K562 (cell line): Measurements from ENCODE around the gene DISC1. TPM values are rescaled to one million over a fixed set of nuclear protein-coding genes. Genes with fewer than 3 reads are reported as not detected.

Source experiments
- ATAC-seq: fragments of 200-7000 bp; cut with Tn5 transposase; 3 replicates; pipeline ENCODE4 v1.9.1; 2020; ENCODE audit warnings: moderate library complexity
- BruUV-seq: library from RNA; stranded (reverse); fragments of 400-500 nt; replicated peaks from 2 replicates; lab custom pipeline; 2021; lab: Mats Ljungman, UMichigan
- CTCF ChIA-PET: fragments of 300-600 bp; formaldehyde crosslinking; extraction: SDS; loops from one replicate; lab custom pipeline; 2021; ENCODE audit warnings: low intra/inter-chr PET ratio; lab: Yijun Ruan, JAX
- POLR2A ChIA-PET: fragments of 300-600, 350-650 bp; sonication (Branson Sonifier 250); formaldehyde crosslinking; extraction: SDS; loops from one replicate; lab custom pipeline; 2021; ENCODE audit warnings: antibody characterized with exemption, inconsistent platforms; lab: Yijun Ruan, JAX
- DNase-seq, 4 experiments: peaks; one replicate each; pipeline versions ENCODE4 v3.0.0 to v3.0.0-alpha.2; 2011 to 2018; ENCODE audit warnings: low spot score in 3 of 4, mixed read lengths in 3 of 4; ENCODE audit errors: extremely low read depth in 1 of 4
- FAIRE-seq: peaks from 2 replicates; lab custom pipeline; 2011; peaks lifted over from hg19 to GRCh38; lab: Jason Lieb, UNC
- H2AFZ ChIP-seq: 2 replicates; pipeline ENCODE4 v1.6.0; 2011; ENCODE audit warnings: low read depth, low read length, control low read depth, inconsistent platforms
- H3K27ac ChIP-seq: fragments of 200-600 bp; 3 replicates; pipeline ENCODE4 v1.8.0; 2011; ENCODE audit warnings: low read depth, mild to moderate bottlenecking, control low read depth, inconsistent platforms, low read length, moderate library complexity, mixed read lengths; ENCODE audit errors: extremely low read depth
- H3K27me3 ChIP-seq, 2 experiments: fragments of 300-600 bp in 1 of 2; 2 replicates in 1 of 2; 3 replicates in 1 of 2; pipeline versions ENCODE4 v1.6.0 to v1.8.0; 2011; ENCODE audit warnings: inconsistent platforms in 2 of 2, low read length in 2 of 2, mild to moderate bottlenecking in 1 of 2, mixed read lengths in 1 of 2, moderate library complexity in 1 of 2; ENCODE audit not compliant: control insufficient read depth in 2 of 2, insufficient read depth in 2 of 2
- H3K36me3 ChIP-seq: fragments of 300-600 bp; 3 replicates; pipeline ENCODE4 v1.8.0; 2011; ENCODE audit warnings: mild to moderate bottlenecking, low read length, inconsistent platforms; ENCODE audit not compliant: control insufficient read depth, insufficient read depth
- H3K4me1 ChIP-seq, 2 experiments: fragments of 200-600 bp in 1 of 2; replicated peaks in 1 of 2; 2 replicates in 1 of 2; 3 replicates in 1 of 2; pipeline versions ENCODE4 v1.5.1 to v1.8.0; 2011; ENCODE audit warnings: inconsistent platforms in 2 of 2, low read length in 2 of 2, mild to moderate bottlenecking in 1 of 2, mixed read lengths in 1 of 2, moderate library complexity in 1 of 2; ENCODE audit not compliant: control insufficient read depth in 2 of 2, insufficient read depth in 2 of 2
- H3K4me2 ChIP-seq: 2 replicates; pipeline ENCODE4 v1.6.1; 2011; ENCODE audit warnings: low read length, control low read depth, inconsistent platforms, mixed read lengths; ENCODE audit not compliant: insufficient read depth
- H3K4me3 ChIP-seq: fragments of 200-600 bp; sonication (generic), shearing (Covaris generic); 2 replicates; pipeline ENCODE4 v1.5.1; 2016; ENCODE audit warnings: control low read depth, inconsistent platforms
- H3K79me2 ChIP-seq: fragments of 200-600 bp; 3 replicates; pipeline ENCODE4 v1.8.0; 2011; ENCODE audit warnings: low read length, inconsistent platforms; ENCODE audit not compliant: control insufficient read depth, insufficient read depth
- H3K9ac ChIP-seq, 2 experiments: 2 replicates each; pipeline versions ENCODE4 v1.6.0 to v1.6.1; 2011; ENCODE audit warnings: low read depth in 2 of 2, low read length in 2 of 2, control low read depth in 1 of 2, inconsistent platforms in 1 of 2, mild to moderate bottlenecking in 1 of 2, mixed read lengths in 1 of 2; ENCODE audit not compliant: insufficient read depth in 1 of 2
- H3K9me1 ChIP-seq: one replicate; pipeline ENCODE4 v1.6.0; 2011; ENCODE audit warnings: inconsistent platforms, mild to moderate bottlenecking, low read length, moderate library complexity; ENCODE audit not compliant: control insufficient read depth, insufficient read depth
- H3K9me3 ChIP-seq: replicated peaks from 2 replicates; pipeline ENCODE4 v1.5.1; 2011; ENCODE audit warnings: low read depth, low read length, inconsistent platforms; ENCODE audit not compliant: control insufficient read depth, insufficient read depth
- H4K20me1 ChIP-seq: replicated peaks from 2 replicates; pipeline ENCODE4 v1.6.1; 2011; ENCODE audit warnings: low read length, inconsistent platforms, mixed read lengths; ENCODE audit not compliant: control insufficient read depth, insufficient read depth
- CBFA2T2 ChIP-seq: fragments of 450-650 bp; conservative IDR thresholded peaks from 2 replicates; pipeline ENCODE4 v1.6.1; 2017; ENCODE audit warnings: mild to moderate bottlenecking
- CBFB ChIP-seq: sonication (generic); formaldehyde crosslinking; IDR thresholded peaks from 2 replicates; pipeline ENCODE4 v1.4.0; 2020; ENCODE audit warnings: mild to moderate bottlenecking, missing genetic modification reagents
- RBFOX2 ChIP-seq: fragments of 200-400 bp; formaldehyde crosslinking; IDR thresholded peaks from 2 replicates; pipeline ENCODE4 v1.6.1; 2017; ENCODE audit warnings: low read depth, mild to moderate bottlenecking, low read length, moderate library complexity
- SP2 ChIP-seq: IDR thresholded peaks from 2 replicates; pipeline ENCODE4 v1.6.1; 2011; ENCODE audit warnings: mild to moderate bottlenecking, low read depth, low read length, moderate library complexity; ENCODE audit not compliant: poor library complexity, severe bottlenecking; ENCODE audit errors: extremely low read depth
- SRSF3 ChIP-seq: fragments of 200-400 bp; formaldehyde crosslinking; IDR thresholded peaks from 2 replicates; pipeline ENCODE4 v1.6.1; 2016; ENCODE audit warnings: mild to moderate bottlenecking, low read length, moderate library complexity; ENCODE audit not compliant: insufficient read depth
- TAF7 ChIP-seq: fragments of 450-650 bp; IDR thresholded peaks from 2 replicates; pipeline ENCODE4 v1.6.1; 2016; ENCODE audit warnings: missing genetic modification characterization, missing compliant biosample characterization
- ZNF695 ChIP-seq: fragments of 450-650 bp; formaldehyde crosslinking; IDR thresholded peaks from 2 replicates; pipeline ENCODE4 v1.4.0; 2020; ENCODE audit warnings: mild to moderate bottlenecking, moderate library complexity
- WGBS: fragments of 100-300 bp; shearing (Covaris generic); methylation state at CpG from one replicate; pipeline ENCODE4 v1.1.6; 2016; ENCODE audit warnings: low coverage, mixed read lengths; ENCODE audit not compliant: insufficient coverage; ENCODE audit errors: missing lambda C conversion rate; 5-methylcytosine and 5-hydroxymethylcytosine counted together
- in situ Hi-C: fragments of 300-500 bp; cut with MboI; formaldehyde crosslinking; loops from 4 replicates; pipeline ENCODE4 v1.15.0; 2018; ENCODE audit warnings: inconsistent platforms, mixed read lengths
- intact Hi-C: fragments of 100-400 bp; cut with micrococcal nuclease; formaldehyde crosslinking; loops from 2 replicates; pipeline ENCODE4 v1.14.2; 2022
- polyA plus RNA-seq, 8 experiments: library from polyadenylated mRNA; depleted of rRNA in 4 of 8; stranded (reverse) in 5 of 8; unstranded in 3 of 8; fragments of >200 nt; fragmentation: Nextera tagmentation in 2 of 8; fragmentation: Illumina TruSeq in 1 of 8; extraction: Ambion mirVana in 2 of 8; extraction: Trizol in 1 of 8; gene quantifications; 2 replicates each; pipeline versions ENCODE4 v1.2.1 to v1.2.3, GENCODE V29; 2011 to 2014; ENCODE audit warnings: inconsistent platforms in 1 of 8, missing spikeins in 1 of 8
- total RNA-seq, 7 experiments: library from RNA; depleted of rRNA in 6 of 7; stranded (reverse); fragments of >200 nt in 6 of 7; fragmentation: Illumina TruSeq in 2 of 7; extraction: Trizol in 2 of 7; gene quantifications; 2 replicates each; pipeline versions ENCODE4 v1.2.1 to v1.2.3, GENCODE V29; 2011 to 2021; ENCODE audit warnings: low replicate concordance in 1 of 7
- TF ChIP-seq, protein P1 (sequence below): fragments of 250-450 bp; sonication (Bioruptor Pico); IDR thresholded peaks from 2 replicates; pipeline ENCODE4 v1.8.0; 2022; ENCODE audit warnings: inconsistent platforms, mild to moderate bottlenecking, moderate library complexity, borderline replicate concordance
- TF ChIP-seq, protein P2 (sequence below): fragments of 450-650 bp; formaldehyde crosslinking; IDR thresholded peaks from 2 replicates; pipeline ENCODE4 v1.4.0; 2022; ENCODE audit warnings: missing genetic modification characterization
- TF ChIP-seq, protein P3 (sequence below): sonication (generic); formaldehyde crosslinking; IDR thresholded peaks from 2 replicates; pipeline ENCODE4 v1.8.1; 2022; ENCODE audit warnings: missing genetic modification reagents
- TF ChIP-seq, protein P4 (sequence below): fragments of 250-450 bp; sonication (Bioruptor Pico); IDR thresholded peaks from 2 replicates; pipeline ENCODE4 v1.5.0; 2020; ENCODE audit warnings: mild to moderate bottlenecking, borderline replicate concordance

The DISC1 gene
- total and polyA plus RNA-seq, 9 of the 15 experiments (the other 6 are each of a cell fraction or from before 2014, with no cell fraction given), result 0.01 to 0.11 (median 0.08) TPM; not detected in 1

DNA sequence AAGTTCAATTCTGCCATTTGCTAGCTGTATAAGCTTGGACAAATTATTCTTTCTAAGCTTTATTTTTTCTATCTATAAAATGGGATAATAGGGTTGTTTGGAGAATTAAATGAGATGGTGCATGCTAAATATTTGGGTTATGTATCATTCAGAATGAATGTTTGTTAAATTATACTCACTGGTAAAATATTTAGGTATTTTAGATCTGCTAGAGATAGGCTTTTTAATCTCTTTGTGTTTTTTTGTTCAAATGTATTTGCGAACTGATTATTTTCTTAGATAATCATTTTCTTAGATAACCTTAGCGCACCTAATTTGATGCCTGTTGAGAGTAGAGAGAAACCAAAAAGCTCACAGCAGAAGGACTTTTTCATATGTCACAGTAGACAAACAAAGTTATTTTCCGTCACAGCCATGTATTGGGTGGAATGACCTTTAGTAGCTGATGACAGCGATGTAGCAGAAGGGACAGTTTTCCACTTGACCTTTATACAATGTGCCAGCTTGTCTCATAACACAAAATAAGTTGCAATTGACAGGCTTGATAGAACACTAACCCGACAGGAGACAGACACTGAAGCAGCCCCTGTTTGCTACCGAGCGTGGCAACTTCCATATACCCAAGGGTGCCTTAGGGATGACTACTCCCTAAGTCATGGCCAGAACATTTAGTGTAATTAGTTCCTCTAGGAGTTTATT, 93.0 kb downstream of the DISC1 start (continued):
- no peak for TF ChIP-seq SP2
- no peak for TF ChIP-seq CBFA2T2
- TF ChIP-seq, protein P1, sequence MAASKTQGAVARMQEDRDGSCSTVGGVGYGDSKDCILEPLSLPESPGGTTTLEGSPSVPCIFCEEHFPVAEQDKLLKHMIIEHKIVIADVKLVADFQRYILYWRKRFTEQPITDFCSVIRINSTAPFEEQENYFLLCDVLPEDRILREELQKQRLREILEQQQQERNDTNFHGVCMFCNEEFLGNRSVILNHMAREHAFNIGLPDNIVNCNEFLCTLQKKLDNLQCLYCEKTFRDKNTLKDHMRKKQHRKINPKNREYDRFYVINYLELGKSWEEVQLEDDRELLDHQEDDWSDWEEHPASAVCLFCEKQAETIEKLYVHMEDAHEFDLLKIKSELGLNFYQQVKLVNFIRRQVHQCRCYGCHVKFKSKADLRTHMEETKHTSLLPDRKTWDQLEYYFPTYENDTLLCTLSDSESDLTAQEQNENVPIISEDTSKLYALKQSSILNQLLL (CRISPR knock-in tag), result no peak

DNA sequence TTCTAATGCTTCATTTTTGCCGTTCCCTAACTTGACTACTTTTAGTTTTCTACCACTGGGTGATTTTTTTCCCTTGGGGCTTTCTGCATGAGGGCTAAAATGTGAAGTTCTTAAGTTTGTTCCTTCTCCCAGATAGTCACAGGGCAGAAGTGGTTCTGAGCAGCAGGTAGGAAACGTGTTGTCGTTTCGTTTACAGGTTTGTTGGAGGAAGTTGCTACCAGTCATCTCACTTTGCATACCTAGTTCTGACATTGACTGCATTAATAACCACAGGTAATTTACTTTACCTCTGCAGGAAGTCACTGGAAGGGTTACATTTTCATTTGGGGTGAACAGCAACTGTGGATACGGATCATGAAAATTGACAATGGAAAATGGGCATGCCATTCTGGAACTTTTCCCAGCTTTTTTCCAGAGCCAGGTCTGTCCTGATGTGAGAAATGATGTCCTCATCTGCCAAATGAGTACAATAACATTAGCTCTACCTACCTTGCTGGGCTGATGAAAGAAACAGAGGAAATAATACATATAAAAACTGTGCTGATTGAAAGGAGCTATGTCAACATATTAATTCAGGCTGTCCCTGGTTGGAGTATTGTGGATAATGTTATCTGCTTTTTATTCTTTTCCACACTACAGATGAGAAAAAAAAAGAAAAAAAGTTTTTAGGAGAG, 94.2 kb downstream of the DISC1 start:
- Histone ChIP-seq H3K4me1 (no peaks in the 10 kb centered on the region), H3K36me3 (no peaks in the 10 kb centered on the region), H3K9me1 (no peaks in the 10 kb centered on the region), H3K4me2 (no peak overlapping the region), H4K20me1 (no peaks in the 10 kb centered on the region), H3K9ac (no peak overlapping the region), H3K79me2 (no peaks in the 10 kb centered on the region), H2AFZ (no peak overlapping the region), H3K4me3 (no peak overlapping the region), H3K27me3 (peaks cover 3 to 4% of the 10 kb centered on the region in 2 experiments; a peak in 2 of 5 replicates), H3K9me3 (no peaks in the 10 kb centered on the region), H3K27ac (no peak overlapping the region)
- DNase-seq, result no peak
- intact Hi-C loops, result no loop called here
- BruUV-seq, result no TSS peak
- 0% methylated on average over 5 of the region's 5 CpGs for WGBS
- no peak for FAIRE-seq
- CTCF ChIA-PET, result no interaction called here
- POLR2A ChIA-PET, result no interaction called here
- ATAC-seq, result no peak
- in situ Hi-C loops, result no loop called here
- no peak for TF ChIP-seq ZNF695
- TF ChIP-seq TAF7 (tag), result no peak
- TF ChIP-seq, protein P2, sequence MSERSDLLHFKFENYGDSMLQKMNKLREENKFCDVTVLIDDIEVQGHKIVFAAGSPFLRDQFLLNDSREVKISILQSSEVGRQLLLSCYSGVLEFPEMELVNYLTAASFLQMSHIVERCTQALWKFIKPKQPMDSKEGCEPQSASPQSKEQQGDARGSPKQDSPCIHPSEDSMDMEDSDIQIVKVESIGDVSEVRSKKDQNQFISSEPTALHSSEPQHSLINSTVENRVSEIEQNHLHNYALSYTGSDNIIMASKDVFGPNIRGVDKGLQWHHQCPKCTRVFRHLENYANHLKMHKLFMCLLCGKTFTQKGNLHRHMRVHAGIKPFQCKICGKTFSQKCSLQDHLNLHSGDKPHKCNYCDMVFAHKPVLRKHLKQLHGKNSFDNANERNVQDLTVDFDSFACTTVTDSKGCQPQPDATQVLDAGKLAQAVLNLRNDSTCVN, result no peak
- no peak for TF ChIP-seq RBFOX2
- TF ChIP-seq, protein P3, sequence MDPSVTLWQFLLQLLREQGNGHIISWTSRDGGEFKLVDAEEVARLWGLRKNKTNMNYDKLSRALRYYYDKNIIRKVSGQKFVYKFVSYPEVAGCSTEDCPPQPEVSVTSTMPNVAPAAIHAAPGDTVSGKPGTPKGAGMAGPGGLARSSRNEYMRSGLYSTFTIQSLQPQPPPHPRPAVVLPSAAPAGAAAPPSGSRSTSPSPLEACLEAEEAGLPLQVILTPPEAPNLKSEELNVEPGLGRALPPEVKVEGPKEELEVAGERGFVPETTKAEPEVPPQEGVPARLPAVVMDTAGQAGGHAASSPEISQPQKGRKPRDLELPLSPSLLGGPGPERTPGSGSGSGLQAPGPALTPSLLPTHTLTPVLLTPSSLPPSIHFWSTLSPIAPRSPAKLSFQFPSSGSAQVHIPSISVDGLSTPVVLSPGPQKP (CRISPR knock-in tag), result no peak
- TF ChIP-seq, protein P4, sequence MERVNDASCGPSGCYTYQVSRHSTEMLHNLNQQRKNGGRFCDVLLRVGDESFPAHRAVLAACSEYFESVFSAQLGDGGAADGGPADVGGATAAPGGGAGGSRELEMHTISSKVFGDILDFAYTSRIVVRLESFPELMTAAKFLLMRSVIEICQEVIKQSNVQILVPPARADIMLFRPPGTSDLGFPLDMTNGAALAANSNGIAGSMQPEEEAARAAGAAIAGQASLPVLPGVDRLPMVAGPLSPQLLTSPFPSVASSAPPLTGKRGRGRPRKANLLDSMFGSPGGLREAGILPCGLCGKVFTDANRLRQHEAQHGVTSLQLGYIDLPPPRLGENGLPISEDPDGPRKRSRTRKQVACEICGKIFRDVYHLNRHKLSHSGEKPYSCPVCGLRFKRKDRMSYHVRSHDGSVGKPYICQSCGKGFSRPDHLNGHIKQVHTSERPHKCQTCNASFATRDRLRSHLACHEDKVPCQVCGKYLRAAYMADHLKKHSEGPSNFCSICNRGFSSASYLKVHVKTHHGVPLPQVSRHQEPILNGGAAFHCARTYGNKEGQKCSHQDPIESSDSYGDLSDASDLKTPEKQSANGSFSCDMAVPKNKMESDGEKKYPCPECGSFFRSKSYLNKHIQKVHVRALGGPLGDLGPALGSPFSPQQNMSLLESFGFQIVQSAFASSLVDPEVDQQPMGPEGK (CRISPR knock-in tag), result no peak
- TF ChIP-seq SRSF3, result no peak
- no peak for TF ChIP-seq CBFB (CRISPR knock-in tag)
